BE2C (cell line): ENCODE measurements around the gene MRRF.

Experiments
- DNase-seq: peaks from one replicate; pipeline ENCODE4 v3.0.0-alpha.2; 2020
- H3K27me3 ChIP-seq: fragments of 250-450 bp; sonication (Bioruptor Pico); 2 replicates; pipeline ENCODE4 v1.5.1; 2020; ENCODE audit warnings: mild to moderate bottlenecking
- H3K36me3 ChIP-seq: fragments of 250-450 bp; sonication (Bioruptor Pico); 2 replicates; pipeline ENCODE4 v1.5.1; 2020; ENCODE audit warnings: mild to moderate bottlenecking
- H3K4me1 ChIP-seq: fragments of 250-450 bp; sonication (Bioruptor Pico); 2 replicates; pipeline ENCODE4 v1.5.1; 2020
- H3K4me3 ChIP-seq: 2 replicates; pipeline ENCODE4 v1.5.1; 2011; ENCODE audit warnings: low read depth, low read length
- H3K9me3 ChIP-seq: fragments of 250-450 bp; sonication (Bioruptor Pico); 2 replicates; pipeline ENCODE4 v1.5.1; 2020
- TF ChIP-seq, protein P1 (sequence below): IDR thresholded peaks from 2 replicates; pipeline ENCODE4 v1.5.1; 2012; ENCODE audit warnings: mild to moderate bottlenecking, low read depth, low read length

MRRF gene

DNA sequence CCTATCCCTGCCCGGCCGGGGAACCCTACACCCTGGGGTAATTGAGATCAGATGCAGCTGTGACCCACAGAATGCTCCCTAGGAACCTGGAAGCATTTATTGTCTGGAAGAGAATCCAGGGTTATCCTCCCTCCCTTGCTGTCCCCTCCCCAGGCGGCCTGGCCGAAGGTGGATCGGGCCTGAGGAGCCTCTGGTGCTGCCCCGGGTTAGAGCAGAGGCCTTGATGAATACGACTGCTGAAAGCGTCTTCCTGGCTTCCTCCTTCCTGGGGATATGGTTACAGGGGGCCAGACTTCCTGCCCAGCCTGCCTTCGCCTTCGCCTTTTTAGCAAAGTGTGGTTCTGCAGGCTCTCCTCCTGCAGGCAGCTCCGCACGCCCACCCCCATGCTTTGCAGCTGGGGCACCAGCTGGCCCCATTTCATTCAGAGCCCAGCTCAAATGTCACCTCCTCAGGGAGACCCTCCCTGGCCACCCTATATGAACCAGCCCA is 83.7 kb downstream of the MRRF start:
- Histone ChIP-seq H3K4me3 (no peak overlapping the region), H3K36me3 (no peaks in the 10 kb centered on the region), H3K27me3 (peaks cover 6% of the 10 kb centered on the region; the same call in 1 of the 2 replicates), H3K4me1 (no peaks in the 10 kb centered on the region), H3K9me3 (no peaks in the 10 kb centered on the region)
- DNase-seq: no peak
- TF ChIP-seq, protein P1, sequence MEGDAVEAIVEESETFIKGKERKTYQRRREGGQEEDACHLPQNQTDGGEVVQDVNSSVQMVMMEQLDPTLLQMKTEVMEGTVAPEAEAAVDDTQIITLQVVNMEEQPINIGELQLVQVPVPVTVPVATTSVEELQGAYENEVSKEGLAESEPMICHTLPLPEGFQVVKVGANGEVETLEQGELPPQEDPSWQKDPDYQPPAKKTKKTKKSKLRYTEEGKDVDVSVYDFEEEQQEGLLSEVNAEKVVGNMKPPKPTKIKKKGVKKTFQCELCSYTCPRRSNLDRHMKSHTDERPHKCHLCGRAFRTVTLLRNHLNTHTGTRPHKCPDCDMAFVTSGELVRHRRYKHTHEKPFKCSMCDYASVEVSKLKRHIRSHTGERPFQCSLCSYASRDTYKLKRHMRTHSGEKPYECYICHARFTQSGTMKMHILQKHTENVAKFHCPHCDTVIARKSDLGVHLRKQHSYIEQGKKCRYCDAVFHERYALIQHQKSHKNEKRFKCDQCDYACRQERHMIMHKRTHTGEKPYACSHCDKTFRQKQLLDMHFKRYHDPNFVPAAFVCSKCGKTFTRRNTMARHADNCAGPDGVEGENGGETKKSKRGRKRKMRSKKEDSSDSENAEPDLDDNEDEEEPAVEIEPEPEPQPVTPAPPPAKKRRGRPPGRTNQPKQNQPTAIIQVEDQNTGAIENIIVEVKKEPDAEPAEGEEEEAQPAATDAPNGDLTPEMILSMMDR: no peak

DNA sequence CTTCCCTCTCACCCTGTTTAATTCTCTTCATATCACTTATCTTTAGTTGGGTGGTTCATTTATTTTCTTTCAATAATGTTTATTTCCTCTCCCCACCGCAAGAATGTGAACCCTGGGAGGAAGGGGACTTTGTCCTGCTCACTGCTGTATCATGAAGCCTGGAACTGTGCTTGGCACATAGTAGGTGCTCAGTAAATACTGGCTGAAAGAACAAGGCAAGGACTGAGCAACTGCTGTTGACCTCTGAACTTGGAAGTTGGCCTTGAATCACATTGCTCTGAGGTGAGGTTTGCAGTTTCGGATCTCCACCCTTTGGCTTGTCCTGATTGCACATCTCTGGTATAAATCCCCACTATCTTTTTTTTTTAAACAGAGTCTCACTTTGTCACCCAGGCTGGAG is 84.1 kb downstream of the MRRF start:
- peaks cover 6% of the 10 kb centered on the region; the same call in 1 of the 2 replicates for H3K27me3 ChIP-seq

DNA sequence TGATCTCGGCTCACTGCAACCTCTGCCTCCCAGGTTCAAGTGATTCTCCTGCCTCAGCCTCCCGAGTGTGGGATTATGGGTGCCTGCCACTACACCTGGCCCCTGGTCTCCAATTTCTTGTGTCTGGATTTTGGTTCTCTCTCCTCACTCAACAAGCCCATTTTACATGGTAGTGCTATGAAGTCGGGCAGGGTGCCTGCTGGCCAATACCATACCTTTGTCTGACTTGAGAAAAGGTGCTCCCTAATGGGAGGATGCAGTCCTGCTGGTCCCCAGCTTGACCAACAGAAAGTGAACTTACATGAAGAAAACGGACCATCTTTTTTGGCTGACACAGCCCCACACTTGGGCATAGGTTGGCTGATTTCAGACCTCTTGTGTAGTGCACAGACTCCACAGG is 84.5 kb downstream of the MRRF start:
- no peak overlapping the region for H3K4me3 ChIP-seq
- no peaks in the 10 kb centered on the region for H3K9me3 ChIP-seq
- TF ChIP-seq, protein P1: no peak
- no peaks in the 10 kb centered on the region for H3K36me3 ChIP-seq
- H3K27me3 ChIP-seq: peaks cover 6% of the 10 kb centered on the region; the same call in 1 of the 2 replicates
- no peak for DNase-seq
- H3K4me1 ChIP-seq: no peaks in the 10 kb centered on the region

More for the DNA sequence above, 84.1 kb downstream of the MRRF start:
- TF ChIP-seq, protein P1: no peak
- no peaks in the 10 kb centered on the region for H3K9me3 ChIP-seq
- DNase-seq: no peak
- H3K4me3 ChIP-seq: no peak overlapping the region
- no peaks in the 10 kb centered on the region for H3K4me1 ChIP-seq
- H3K36me3 ChIP-seq: no peaks in the 10 kb centered on the region

DNA sequence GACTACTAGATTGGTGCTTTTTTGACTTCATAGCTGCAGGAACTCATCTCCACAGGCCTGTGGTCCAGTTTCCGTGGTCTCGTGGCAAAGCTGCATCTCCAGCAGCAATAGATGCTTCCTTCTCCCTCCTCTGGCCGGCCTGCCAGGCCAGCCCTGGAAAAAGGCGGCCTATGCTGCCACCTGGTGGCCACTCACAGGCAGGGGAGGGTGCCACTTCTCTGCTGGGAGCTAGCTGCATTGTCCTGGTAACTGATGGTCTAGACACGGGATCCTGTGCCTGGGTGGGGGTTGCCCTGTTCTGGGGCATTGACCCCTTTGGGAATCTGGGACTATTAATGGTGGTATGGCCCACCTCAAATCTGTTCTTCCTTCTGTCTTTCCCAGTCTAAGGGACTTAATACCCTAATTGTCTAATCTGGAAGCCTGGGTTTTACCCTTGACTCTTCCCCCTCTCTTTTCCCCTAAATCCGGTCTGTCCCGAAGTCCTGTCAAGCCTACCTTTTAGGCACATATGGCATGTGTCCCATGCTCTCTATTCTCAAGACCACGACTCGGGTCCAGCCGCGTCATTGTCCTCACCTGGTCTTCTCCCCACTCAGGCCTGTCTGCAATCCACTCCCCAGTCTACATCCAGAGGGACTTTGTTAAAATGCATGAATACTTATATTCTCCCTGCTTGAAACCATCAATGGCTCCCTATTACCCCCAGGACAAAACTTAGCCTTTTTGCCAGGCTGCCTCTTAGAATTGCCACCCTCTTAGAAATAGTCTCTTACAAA is 86.1 kb downstream of the MRRF start:
- no peak overlapping the region for H3K4me3 ChIP-seq
- no peaks in the 10 kb centered on the region for H3K9me3 ChIP-seq
- H3K36me3 ChIP-seq: no peaks in the 10 kb centered on the region
- TF ChIP-seq, protein P1: peak; percentile 96
- H3K27me3 ChIP-seq: peaks cover 6% of the 10 kb centered on the region; the same call in 1 of the 2 replicates
- no peaks in the 10 kb centered on the region for H3K4me1 ChIP-seq
- DNase-seq: peak; percentile 83

DNA sequence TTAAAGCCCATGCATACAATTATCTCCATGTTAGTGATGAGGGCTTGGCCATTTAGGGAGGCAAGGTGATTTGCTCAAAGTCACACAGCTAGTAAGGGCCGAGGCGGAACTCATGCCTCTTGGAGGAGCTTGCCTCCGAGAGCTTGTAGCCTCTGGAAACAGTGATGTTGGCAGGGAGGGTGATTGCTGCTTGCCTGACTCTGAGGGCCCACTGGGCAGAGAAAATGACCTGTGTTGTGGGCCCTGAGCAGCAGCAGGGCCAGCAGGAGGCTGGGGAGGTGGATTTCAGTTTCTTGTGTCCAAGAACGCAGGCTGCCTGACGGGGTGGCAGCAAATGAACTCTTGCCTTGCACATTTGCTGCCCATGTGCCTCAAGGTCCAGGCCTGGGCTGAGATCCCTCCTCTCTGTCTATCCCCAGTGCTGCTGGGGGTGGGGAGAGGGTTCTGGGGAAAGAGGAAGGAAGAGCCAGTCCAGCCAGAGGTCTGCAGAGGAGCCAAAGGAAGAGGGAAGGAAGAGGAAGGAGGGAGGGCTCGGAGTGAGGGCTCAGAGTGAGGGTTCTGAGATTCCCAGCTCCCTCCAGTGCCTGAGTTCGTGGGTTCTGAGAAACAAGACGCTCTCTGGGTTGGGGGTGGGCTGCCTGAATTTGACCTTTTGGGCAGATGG is 90.0 kb downstream of the MRRF start:
- Histone ChIP-seq H3K9me3 (no peaks in the 10 kb centered on the region), H3K4me3 (no peak overlapping the region), H3K4me1 (no peaks in the 10 kb centered on the region), H3K36me3 (no peaks in the 10 kb centered on the region), H3K27me3 (no peaks in the 10 kb centered on the region)
- TF ChIP-seq, protein P1: no peak
- DNase-seq: no peak

DNA sequence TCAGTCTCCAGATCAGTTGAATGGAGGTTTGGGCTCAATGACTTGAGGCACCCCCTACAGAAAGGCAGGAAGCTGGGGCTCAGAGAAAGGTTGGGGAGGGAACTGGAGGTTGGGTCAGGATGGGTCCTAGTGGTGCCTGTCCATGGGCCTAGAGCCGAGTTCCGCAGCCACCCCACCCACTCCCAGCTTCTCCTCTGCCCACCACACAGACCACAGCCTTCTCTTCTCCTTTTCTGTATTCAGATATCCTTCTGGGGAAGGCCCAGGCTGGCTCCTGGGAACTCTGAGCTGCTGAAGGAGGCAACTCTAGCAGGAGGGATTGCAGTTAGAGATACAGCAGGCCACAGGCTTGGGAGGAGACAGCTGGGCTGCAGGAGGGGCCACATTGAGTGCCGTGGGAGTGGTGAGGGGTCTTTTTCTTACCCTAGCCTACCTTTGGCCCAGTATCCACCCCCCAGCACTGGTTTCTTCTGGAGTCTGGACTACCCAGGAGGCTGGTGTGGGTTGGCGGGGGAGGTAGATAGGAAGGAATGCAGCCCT is 90.7 kb downstream of the MRRF start:
- Histone ChIP-seq H3K27me3 (no peaks in the 10 kb centered on the region), H3K9me3 (no peaks in the 10 kb centered on the region), H3K36me3 (no peaks in the 10 kb centered on the region), H3K4me1 (no peaks in the 10 kb centered on the region), H3K4me3 (no peak overlapping the region)
- no peak for DNase-seq
- TF ChIP-seq, protein P1: no peak
